Measurements from ENCODE around the gene INPP5A.

DNA sequence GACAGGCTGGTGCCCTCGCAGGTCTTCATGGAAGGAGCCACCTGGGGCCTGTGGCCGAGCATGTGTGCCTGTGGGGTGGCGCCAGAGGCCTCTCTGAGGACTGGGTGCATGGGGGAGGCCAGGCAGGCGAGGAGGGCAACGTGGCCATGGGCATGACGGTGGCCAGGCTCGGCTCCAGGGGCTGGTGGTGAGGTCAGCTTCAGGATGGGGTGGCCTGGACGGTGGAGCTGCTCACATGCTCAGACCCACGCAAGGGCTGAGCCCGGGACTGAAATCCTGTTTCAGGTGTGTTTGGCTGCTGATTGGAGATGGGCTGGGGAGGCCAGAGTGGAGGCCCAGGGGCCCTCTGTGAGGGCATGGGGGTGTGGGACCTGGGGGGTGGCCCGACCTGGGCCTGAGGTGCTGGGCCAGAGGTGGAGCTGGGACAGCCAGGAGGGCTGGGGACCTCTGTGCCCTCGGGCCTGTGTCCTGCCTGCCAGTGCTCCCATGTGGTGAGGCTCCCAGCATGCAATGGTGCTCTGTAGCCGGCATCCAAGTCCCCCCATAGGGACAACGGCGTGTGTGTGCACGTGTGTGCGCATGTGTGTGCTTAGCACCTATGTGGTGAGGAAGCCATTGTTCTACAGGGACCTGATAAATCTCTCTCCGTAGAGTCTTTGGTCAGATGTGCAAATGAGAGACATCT lies 71.1 kb downstream of the INPP5A start:
- TF ChIP-seq, protein P1, sequence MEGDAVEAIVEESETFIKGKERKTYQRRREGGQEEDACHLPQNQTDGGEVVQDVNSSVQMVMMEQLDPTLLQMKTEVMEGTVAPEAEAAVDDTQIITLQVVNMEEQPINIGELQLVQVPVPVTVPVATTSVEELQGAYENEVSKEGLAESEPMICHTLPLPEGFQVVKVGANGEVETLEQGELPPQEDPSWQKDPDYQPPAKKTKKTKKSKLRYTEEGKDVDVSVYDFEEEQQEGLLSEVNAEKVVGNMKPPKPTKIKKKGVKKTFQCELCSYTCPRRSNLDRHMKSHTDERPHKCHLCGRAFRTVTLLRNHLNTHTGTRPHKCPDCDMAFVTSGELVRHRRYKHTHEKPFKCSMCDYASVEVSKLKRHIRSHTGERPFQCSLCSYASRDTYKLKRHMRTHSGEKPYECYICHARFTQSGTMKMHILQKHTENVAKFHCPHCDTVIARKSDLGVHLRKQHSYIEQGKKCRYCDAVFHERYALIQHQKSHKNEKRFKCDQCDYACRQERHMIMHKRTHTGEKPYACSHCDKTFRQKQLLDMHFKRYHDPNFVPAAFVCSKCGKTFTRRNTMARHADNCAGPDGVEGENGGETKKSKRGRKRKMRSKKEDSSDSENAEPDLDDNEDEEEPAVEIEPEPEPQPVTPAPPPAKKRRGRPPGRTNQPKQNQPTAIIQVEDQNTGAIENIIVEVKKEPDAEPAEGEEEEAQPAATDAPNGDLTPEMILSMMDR (IDR thresholded peaks at IDR 0.05): no peak
- TF ChIP-seq POLR2A (IDR thresholded peaks at IDR 0.05): no peak
